NCI-H524 (cell line): ENCODE measurements around the gene CORO2A.
A peak's percentile ranks its signal among the peaks of the same experiment; 100 is the strongest.

Experiments
- DNase-seq, 2 experiments: peaks; one replicate each; lab custom pipeline; 2025; lab: John Stamatoyannopoulos, UW

CORO2A gene

GRCh38 chr9:98219794-98220370, 27.4 kb upstream of the CORO2A start:
- no peak for DNase-seq

DNA sequence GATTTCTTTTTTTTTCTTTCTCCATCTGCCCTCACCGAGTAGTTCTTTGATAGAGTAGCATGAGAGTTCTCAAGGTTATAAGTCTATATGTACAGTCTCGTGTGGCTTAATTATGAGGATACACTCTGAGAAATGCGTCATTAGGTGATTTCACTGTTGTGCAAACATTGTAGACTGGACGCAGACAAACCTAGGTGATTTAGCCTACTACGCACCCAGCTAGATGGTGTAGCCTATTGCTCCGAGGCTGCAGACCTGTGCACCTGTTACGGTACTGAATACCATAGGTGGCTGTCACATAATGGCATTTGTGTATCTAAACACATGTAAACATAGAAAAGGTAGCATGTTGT, 26.9 kb upstream of the CORO2A start:
- no peak for DNase-seq

- no peak for DNase-seq
Measured at GRCh38 chr9:98218562-98219363, 26.3 kb upstream of the CORO2A start.

DNA sequence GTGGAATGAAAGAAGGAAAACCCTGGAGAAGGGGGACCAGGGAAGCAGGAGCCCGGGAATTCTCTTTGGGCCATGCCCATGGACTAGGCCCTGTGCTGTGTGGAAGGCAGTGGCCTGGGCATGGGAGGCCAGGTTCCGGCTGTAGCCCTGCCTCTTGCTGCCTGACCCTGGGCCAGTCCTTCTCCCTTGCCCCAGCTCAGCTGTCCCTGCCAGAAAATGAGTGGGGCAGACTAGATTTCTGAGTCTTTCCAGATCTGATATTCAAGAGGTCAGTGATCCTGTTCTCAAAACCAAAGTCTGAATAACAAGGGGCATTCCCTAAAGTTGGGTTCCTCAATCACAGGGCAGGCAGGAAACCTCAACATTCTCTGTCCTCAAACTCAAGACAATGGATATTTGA, 24.8 kb upstream of the CORO2A start:
- DNase-seq, result no peak

DNA sequence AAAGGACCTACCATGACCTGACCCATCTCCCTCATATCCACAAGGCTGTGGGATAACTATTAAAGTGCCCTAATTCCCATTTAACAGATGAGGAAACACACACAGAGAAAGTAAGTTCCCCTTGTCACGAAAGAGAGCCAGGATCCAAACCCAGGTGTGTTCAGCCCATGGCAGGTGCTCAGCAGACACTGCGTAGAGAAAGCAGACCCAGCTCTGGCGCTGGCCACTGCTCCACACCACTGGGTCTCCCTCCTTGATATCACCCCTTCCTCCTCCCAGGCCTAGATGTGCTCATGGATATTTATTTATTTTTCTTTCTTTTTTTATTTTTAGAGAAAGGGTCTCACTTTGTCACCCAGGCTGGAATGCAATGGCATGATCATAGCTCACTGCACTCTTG, 24.0 kb upstream of the CORO2A start:
- DNase-seq, result no peak

- peak in 1 of 2 experiments; percentile 67 for DNase-seq
Measured at GRCh38 chr9:98215821-98216220, 23.4 kb upstream of the CORO2A start.

DNA sequence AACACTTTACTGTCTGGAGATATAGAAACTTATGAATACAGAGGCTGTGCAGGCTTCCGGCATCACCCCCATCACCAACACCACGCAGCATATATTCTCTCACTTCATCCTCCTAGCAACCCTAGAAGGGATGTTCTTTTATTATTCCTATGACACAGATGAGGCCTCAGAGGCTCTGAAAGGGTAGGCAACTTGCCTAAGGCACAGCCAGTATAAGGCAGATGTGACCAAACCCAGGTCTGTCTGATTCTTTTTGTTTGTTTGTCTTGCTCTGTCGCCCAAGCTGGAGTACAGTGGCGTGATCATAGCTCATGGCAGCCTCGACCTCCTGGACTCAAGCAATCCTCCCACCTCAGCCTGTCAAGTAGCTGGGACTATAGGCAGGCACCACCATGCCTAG, 22.8 kb upstream of the CORO2A start:
- DNase-seq, result no peak

- no peak for DNase-seq
Measured at GRCh38 chr9:98214811-98215210, 22.4 kb upstream of the CORO2A start.

DNA sequence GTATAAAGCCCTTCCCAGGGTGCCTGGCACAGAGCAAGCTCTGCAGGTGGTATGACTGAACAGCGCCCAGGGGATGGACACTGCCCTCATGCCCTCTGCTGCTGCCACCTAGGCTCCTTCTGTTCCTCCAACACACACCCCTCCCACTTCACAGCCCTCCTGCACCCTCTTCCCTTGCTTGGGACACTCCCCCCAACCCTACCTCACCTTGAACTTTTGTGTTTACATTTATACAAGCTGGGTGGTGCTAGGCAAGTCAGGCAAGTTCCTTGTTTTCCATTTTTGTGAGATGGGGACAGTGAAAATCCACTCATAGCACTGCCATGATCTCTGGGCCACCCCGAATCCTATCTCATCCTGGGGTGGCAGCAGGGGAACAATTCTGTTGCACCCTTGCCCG, 18.8 kb upstream of the CORO2A start:
- DNase-seq, result no peak

DNA sequence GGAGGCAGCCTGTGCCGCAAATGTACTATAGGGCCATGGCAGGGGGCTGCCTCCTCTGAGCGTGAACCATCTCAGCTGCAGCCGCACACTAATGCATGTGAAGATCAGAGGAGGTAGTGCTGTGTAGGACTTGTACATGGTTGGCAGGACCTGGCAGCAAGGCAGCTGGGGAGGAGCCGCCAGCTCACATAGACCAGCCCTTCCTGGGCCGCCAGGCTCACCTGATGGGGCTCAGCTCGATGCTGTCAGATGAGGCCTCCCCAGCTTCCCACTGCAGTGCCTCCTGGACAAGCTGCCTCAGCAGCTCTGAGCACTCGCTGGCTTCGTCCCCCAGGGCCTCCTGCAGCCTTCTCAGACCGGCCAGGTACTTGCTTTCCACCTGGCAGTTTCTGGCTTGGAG, 18.0 kb upstream of the CORO2A start:
- no peak for DNase-seq

GRCh38 chr9:98209530-98209929, 17.1 kb upstream of the CORO2A start:
- no peak for DNase-seq

DNA sequence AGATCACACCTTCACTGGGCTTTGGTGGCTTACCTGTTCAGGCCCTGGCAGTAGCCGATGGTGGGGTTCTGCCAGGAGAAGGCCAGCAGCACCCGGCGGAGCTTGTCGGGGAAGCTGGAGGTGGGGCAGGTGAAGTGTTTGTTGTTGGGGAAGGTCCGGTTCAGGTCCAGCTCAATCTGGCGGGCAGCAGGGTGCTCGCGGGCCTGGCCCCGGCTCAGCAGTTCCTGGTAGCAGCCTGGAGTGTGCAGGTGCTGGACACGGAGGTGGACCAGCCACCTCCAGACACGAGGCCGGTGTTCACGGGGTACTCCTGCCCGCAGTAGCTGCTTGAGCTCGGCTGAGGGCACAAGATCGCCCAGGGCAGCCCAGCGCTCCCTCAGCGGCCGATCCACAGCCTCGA, 16.2 kb upstream of the CORO2A start:
- DNase-seq, result no peak

DNA sequence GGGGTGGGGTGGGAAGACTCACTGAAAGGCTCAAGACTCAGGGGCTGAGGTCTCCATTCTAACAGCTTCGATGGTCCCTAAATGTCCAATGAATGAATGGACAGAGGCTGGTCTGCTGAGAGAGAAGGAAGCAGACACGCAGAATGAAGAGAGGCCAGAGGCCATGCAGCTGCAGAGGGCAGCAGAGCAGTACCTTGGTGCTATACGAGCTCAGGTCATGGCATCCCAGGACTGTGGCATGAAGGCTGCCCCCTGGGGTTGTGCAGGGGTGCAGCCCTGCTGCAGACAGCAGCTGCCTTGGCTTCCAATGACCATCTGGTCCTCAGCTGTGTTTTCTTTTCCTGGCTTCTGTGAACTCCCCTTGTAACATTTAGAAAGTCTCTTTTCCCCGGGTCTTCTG, 15.2 kb upstream of the CORO2A start:
- DNase-seq, result peak in 1 of 2 experiments; percentile 33

- DNase-seq, result no peak
Measured at GRCh38 chr9:98206754-98207153, 14.3 kb upstream of the CORO2A start.

DNA sequence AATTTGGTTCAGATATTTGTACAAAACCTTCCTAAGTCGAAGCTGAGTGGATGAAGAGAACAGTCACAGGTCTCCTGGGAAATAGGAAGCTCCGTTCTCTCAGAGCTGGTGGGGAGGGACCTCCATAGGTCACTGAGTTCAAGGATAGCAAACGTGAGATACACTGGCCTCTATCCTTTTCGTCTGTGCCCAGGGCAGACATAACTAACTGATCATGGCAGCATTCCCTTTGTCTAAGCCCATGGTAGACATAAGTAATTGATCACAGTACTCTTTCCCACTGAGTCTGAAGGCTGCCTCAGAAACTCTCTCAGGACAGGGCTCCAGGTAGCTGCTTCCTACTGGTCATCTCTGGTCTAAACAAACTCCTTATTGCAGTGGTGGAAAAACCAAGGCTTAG, 12.3 kb upstream of the CORO2A start:
- no peak for DNase-seq

DNA sequence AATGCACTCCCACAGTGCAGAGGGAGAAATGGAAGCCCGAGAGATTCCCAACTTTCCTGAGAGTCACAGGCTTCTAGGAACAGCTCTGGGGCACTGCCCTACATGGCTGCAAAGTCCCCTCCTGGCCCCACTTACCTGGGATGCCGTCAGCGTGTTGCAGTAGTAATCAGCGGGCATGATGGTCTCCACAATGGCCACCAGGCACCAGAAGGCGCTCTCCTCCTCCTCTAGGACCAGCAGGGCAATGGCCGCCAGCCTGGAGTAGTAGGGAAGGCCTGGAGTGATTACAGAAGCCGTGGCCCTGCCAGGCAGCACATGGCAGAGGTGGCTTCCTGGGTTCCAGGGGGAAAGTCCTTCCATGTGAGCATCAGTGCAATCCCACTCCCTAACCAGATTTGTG, 10.7 kb upstream of the CORO2A start:
- no peak for DNase-seq

- no peak for DNase-seq
Measured at GRCh38 chr9:98202252-98202651, 9.8 kb upstream of the CORO2A start.

DNA sequence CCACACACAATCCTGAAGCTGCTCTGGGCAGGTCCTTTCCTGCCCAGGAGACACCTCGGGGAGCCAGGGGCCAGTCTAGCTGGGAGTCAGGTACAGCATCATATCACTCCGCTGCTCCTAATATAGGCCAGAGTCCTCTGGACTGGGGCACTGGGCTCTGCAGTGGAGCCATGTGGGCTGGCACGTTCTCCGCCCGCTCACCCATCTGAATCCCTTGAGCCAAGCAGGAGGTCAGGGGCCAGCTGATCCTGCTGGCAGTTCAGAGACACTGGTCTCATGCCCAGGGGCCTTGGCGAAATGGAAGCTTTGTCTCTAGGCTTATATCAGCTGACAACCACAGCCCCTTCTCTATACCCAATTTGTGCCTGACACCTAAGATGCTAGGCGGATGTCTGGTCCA, 9.3 kb upstream of the CORO2A start:
- no peak for DNase-seq

GRCh38 chr9:98201102-98201501, 8.7 kb upstream of the CORO2A start:
- DNase-seq, result no peak

- DNase-seq, result no peak
Measured at GRCh38 chr9:98199388-98200033, 7.1 kb upstream of the CORO2A start.

GRCh38 chr9:98195671-98196070, 3.2 kb upstream of the CORO2A start:
- DNase-seq, result peak; percentile 79 to 94

GRCh38 chr9:98193336-98193944, 1.0 kb upstream of the CORO2A start:
- no peak for DNase-seq
